ENCODE results near the gene KIFC3. TPM values are rescaled to one million over a fixed set of nuclear protein-coding genes. Genes with fewer than 3 reads are reported as not detected.

KIFC3 gene
- total and polyA plus RNA-seq, 2 of the 13 experiments (the other 11 are each of a cell fraction or from before 2014, with no cell fraction given) = 42.1 to 45.3 TPM

DNA sequence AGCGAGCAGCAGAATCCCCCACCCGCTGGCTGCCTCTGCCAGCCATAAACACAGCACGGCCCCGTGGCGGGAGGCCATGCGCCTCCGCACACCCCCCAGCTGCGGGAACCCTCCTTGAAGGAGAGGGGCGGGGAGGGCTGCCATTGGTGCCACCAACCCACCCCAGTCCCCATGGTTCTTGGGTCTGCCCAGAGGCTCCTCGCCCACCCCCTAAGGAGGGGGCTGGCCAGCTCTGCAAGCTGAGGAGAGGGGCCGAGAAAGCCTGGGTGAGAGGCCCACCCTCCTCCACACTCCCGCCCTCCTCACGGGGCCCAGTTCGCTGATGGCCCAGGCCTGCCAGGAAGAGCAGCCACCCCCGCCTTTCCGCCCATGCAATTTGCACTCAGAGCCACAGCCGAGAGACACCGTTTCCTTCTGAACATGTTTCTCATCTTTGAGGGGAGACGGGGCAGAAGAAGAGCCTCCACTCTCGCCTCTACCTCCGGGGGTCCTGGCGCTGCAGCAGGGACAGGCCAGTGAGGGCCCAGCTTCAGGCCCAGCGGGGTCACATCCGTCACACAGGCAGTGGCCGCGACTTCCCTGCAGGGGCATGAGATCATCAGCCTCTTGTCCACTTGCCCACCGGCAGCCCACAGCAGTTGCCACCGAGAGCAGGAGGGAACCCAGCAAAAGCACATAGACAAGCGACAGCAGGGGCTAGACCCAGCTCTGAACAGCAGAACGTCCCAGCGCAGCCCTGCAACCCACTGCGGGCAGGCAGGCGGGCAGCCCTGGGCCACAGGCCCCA is 43.8 kb downstream of the KIFC3 start:
- Histone ChIP-seq H3K9ac (ENCODE audit: insufficient read depth, low read depth, low read length) (no peak overlapping the region), H3K36me3 (replicated peaks in 1 of 2; ENCODE audit: control insufficient read depth in 1 of 2, insufficient read depth in 2 of 2, low read length in 2 of 2) (peaks cover 28 to 49% of the 10 kb centered on the region in 2 experiments; a peak in 4 of 5 replicates), H3K79me2 (ENCODE audit: insufficient read depth, low read length) (no peaks in the 10 kb centered on the region), H4K20me1 (ENCODE audit: insufficient read depth, low read length) (no peaks in the 10 kb centered on the region), H3K27me3 (ENCODE audit: control insufficient read depth in 1 of 2, insufficient read depth in 2 of 2, low read length in 2 of 2) (no peaks in the 10 kb centered on the region), H3K9me3 (ENCODE audit: low read length) (no peaks in the 10 kb centered on the region), H2AFZ (ENCODE audit: low read length) (no peak overlapping the region), H3K27ac (ENCODE audit: extremely low read length, insufficient read depth, low read length) (no peak overlapping the region), H3K4me2 (ENCODE audit: low read depth, low read length) (no peak overlapping the region), H3K4me3 (replicated peaks in 1 of 3; ENCODE audit: insufficient read depth in 1 of 3, low read depth in 2 of 3, low read length in 3 of 3) (no peak overlapping the region), H3K4me1 (ENCODE audit: insufficient read depth, low read length) (no peaks in the 10 kb centered on the region)
- CTCF ChIA-PET (ENCODE audit: low intra/inter-chr PET ratio, low total read pairs) = interaction anchor here (1.1 kb wide), 1 partner anchor 23 kb away, joined by 3 read pairs; no protein-coding TSS in a partner anchor
- intact Hi-C loops (cut with micrococcal nuclease; ENCODE audit: unreplicated experiment) (no loop called here), in situ Hi-C loops (cut with HindIII; ENCODE audit: extremely low pct_ligation_motif_present, low pct_unique_long_range_greater_than_20kb) (loop anchor here (5.0 kb wide), 2 partner anchors 104 to 244 kb away; partner anchors contain the start of genes USB1 and ZNF319)
- FAIRE-seq = no peak
- POLR2A ChIA-PET = interaction anchor here (3.2 kb wide), 1 partner anchor 23 kb away, joined by 14 read pairs; no protein-coding TSS in a partner anchor
- WGBS (ENCODE audit: low lambda C conversion rate) = 93% methylated on average over 25 of the region's 33 CpGs
- ATAC-seq = no peak
- no TSS peak for BruUV-seq (replicated peaks)
- TF ChIP-seq, protein P1, sequence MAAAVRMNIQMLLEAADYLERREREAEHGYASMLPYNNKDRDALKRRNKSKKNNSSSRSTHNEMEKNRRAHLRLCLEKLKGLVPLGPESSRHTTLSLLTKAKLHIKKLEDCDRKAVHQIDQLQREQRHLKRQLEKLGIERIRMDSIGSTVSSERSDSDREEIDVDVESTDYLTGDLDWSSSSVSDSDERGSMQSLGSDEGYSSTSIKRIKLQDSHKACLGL (CRISPR knock-in tag; IDR thresholded peaks at IDR 0.05) = 0 out of 2 replicates have a peak, but pooled peaks have one; percentile 10
- TF ChIP-seq AGO2 (optimal IDR thresholded peaks at IDR 0.05; ENCODE audit: low read depth, low read length) (peak; percentile 66), NR3C1 (CRISPR knock-in tag; IDR thresholded peaks at IDR 0.05) (no peak)
- TF ChIP-seq, protein P2, sequence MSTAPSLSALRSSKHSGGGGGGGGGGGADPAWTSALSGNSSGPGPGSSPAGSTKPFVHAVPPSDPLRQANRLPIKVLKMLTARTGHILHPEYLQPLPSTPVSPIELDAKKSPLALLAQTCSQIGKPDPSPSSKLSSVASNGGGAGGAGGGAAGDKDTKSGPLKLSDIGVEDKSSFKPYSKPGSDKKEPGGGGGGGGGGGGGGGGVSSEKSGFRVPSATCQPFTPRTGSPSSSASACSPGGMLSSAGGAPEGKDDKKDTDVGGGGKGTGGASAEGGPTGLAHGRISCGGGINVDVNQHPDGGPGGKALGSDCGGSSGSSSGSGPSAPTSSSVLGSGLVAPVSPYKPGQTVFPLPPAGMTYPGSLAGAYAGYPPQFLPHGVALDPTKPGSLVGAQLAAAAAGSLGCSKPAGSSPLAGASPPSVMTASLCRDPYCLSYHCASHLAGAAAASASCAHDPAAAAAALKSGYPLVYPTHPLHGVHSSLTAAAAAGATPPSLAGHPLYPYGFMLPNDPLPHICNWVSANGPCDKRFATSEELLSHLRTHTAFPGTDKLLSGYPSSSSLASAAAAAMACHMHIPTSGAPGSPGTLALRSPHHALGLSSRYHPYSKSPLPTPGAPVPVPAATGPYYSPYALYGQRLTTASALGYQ (CRISPR knock-in tag; IDR thresholded peaks at IDR 0.05) = no peak
- TF ChIP-seq, protein P3, sequence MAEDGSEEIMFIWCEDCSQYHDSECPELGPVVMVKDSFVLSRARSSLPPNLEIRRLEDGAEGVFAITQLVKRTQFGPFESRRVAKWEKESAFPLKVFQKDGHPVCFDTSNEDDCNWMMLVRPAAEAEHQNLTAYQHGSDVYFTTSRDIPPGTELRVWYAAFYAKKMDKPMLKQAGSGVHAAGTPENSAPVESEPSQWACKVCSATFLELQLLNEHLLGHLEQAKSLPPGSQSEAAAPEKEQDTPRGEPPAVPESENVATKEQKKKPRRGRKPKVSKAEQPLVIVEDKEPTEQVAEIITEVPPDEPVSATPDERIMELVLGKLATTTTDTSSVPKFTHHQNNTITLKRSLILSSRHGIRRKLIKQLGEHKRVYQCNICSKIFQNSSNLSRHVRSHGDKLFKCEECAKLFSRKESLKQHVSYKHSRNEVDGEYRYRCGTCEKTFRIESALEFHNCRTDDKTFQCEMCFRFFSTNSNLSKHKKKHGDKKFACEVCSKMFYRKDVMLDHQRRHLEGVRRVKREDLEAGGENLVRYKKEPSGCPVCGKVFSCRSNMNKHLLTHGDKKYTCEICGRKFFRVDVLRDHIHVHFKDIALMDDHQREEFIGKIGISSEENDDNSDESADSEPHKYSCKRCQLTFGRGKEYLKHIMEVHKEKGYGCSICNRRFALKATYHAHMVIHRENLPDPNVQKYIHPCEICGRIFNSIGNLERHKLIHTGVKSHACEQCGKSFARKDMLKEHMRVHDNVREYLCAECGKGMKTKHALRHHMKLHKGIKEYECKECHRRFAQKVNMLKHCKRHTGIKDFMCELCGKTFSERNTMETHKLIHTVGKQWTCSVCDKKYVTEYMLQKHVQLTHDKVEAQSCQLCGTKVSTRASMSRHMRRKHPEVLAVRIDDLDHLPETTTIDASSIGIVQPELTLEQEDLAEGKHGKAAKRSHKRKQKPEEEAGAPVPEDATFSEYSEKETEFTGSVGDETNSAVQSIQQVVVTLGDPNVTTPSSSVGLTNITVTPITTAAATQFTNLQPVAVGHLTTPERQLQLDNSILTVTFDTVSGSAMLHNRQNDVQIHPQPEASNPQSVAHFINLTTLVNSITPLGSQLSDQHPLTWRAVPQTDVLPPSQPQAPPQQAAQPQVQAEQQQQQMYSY (CRISPR knock-in tag; IDR thresholded peaks at IDR 0.05) = no peak
- TF ChIP-seq, protein P4, sequence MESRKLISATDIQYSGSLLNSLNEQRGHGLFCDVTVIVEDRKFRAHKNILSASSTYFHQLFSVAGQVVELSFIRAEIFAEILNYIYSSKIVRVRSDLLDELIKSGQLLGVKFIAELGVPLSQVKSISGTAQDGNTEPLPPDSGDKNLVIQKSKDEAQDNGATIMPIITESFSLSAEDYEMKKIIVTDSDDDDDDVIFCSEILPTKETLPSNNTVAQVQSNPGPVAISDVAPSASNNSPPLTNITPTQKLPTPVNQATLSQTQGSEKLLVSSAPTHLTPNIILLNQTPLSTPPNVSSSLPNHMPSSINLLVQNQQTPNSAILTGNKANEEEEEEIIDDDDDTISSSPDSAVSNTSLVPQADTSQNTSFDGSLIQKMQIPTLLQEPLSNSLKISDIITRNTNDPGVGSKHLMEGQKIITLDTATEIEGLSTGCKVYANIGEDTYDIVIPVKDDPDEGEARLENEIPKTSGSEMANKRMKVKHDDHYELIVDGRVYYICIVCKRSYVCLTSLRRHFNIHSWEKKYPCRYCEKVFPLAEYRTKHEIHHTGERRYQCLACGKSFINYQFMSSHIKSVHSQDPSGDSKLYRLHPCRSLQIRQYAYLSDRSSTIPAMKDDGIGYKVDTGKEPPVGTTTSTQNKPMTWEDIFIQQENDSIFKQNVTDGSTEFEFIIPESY (CRISPR knock-in tag; IDR thresholded peaks at IDR 0.05) = peak; percentile 43; the same call in 1 of the 2 replicates
- DNase-seq (ENCODE audit: low spot score) = no peak

Measured in HepG2 (cell line).